Right lobe of liver (tissue), 4 donors: ENCODE data around the gene BMERB1.

Experiments used
- POLR2A ChIP-seq: fragments of 450-650 bp; IDR thresholded peaks from one replicate; pipeline ENCODE4 v1.6.1; 2017; ENCODE audit warnings: antibody characterized with exemption, mild to moderate bottlenecking
- TF ChIP-seq, protein P1 (sequence below), 4 donors: fragments of 200-600 bp in 3 of 4; fragments of 450-650 bp in 1 of 4; IDR thresholded peaks; one replicate each; pipeline versions ENCODE4 v1.5.1 to v1.8.0; 2016 to 2022; ENCODE audit warnings: antibody characterized with exemption in 4 of 4, mild to moderate bottlenecking in 2 of 4
- donor health status: DM: no; HTN: no; CAD: no.
- donor health status: DM: no; HTN: no; CAD: no.
- donor health status: DM: no; HTN: yes; CAD: no.

GRCh38 chr16:15585956-15586355 is 151.6 kb downstream of the BMERB1 start:
- TF ChIP-seq, protein P1, sequence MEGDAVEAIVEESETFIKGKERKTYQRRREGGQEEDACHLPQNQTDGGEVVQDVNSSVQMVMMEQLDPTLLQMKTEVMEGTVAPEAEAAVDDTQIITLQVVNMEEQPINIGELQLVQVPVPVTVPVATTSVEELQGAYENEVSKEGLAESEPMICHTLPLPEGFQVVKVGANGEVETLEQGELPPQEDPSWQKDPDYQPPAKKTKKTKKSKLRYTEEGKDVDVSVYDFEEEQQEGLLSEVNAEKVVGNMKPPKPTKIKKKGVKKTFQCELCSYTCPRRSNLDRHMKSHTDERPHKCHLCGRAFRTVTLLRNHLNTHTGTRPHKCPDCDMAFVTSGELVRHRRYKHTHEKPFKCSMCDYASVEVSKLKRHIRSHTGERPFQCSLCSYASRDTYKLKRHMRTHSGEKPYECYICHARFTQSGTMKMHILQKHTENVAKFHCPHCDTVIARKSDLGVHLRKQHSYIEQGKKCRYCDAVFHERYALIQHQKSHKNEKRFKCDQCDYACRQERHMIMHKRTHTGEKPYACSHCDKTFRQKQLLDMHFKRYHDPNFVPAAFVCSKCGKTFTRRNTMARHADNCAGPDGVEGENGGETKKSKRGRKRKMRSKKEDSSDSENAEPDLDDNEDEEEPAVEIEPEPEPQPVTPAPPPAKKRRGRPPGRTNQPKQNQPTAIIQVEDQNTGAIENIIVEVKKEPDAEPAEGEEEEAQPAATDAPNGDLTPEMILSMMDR (IDR thresholded peaks at IDR 0.05), result no peak
- no peak for TF ChIP-seq POLR2A
